Esophagus squamous epithelium (tissue), 4 donors: ENCODE results near the gene TAS1R1.

Experiments used
- CTCF ChIP-seq, 6 experiments: fragments of 450-650 bp in 4 of 6; fragments of 200-600 bp in 2 of 6; sonication (generic) in 2 of 6; IDR thresholded peaks; one replicate each; pipeline ENCODE4 v1.5.1; 2016 to 2019; ENCODE audit warnings: antibody characterized with exemption in 6 of 6, mild to moderate bottlenecking in 4 of 6, moderate library complexity in 4 of 6
- POLR2A ChIP-seq, 4 donors: fragments of 450-650 bp; IDR thresholded peaks; one replicate each; pipeline ENCODE4 v1.6.1; 2017; ENCODE audit warnings: antibody characterized with exemption in 4 of 4, mild to moderate bottlenecking in 4 of 4, moderate library complexity in 3 of 4

- TF ChIP-seq CTCF (IDR thresholded peaks at IDR 0.05) (no peak), POLR2A (IDR thresholded peaks at IDR 0.05) (no peak)
These were observed 71.9 kb downstream of the TAS1R1 start for GRCh38 chr1:6627031-6627430.
